Fibroblast of peridontal ligament (primary cell): ENCODE data around the gene PRDM10.

Experiments used
- DNase-seq: peaks from one replicate; pipeline ENCODE4 v3.0.0-alpha.2; 2010; ENCODE audit errors: extremely low read depth

The PRDM10 gene

GRCh38 chr11:129945373-129945772 is 57.3 kb downstream of the PRDM10 start:
- DNase-seq, result no peak

- DNase-seq, result no peak
Observed at GRCh38 chr11:129944696-129945095, 57.9 kb downstream of the PRDM10 start.

GRCh38 chr11:129943036-129943435 is 59.6 kb downstream of the PRDM10 start:
- DNase-seq, result no peak

GRCh38 chr11:129939510-129939909 is 63.1 kb downstream of the PRDM10 start:
- no peak for DNase-seq

GRCh38 chr11:129938764-129939163 is 63.9 kb downstream of the PRDM10 start:
- DNase-seq, result no peak

GRCh38 chr11:129937592-129938238 is 64.9 kb downstream of the PRDM10 start:
- DNase-seq, result no peak

- no peak for DNase-seq
Observed at GRCh38 chr11:129935723-129936122, 66.9 kb downstream of the PRDM10 start.

GRCh38 chr11:129933891-129934290 is 68.7 kb downstream of the PRDM10 start:
- DNase-seq, result no peak

GRCh38 chr11:129933262-129933661 is 69.4 kb downstream of the PRDM10 start:
- no peak for DNase-seq

- DNase-seq, result no peak
Observed at GRCh38 chr11:129932381-129933067, 70.1 kb downstream of the PRDM10 start.

- DNase-seq, result no peak
Observed at GRCh38 chr11:129930743-129931142, 71.9 kb downstream of the PRDM10 start.

- DNase-seq, result no peak
Observed at GRCh38 chr11:129930296-129930695, 72.3 kb downstream of the PRDM10 start.

- no peak for DNase-seq
Observed at GRCh38 chr11:129929721-129930120, 72.9 kb downstream of the PRDM10 start.

- no peak for DNase-seq
Observed at GRCh38 chr11:129928923-129929692, 73.5 kb downstream of the PRDM10 start.

GRCh38 chr11:129922674-129923073 is 80.0 kb downstream of the PRDM10 start:
- no peak for DNase-seq

- DNase-seq, result no peak
Observed at GRCh38 chr11:129918361-129918760, 84.3 kb downstream of the PRDM10 start.

GRCh38 chr11:129917231-129917630 is 85.4 kb downstream of the PRDM10 start:
- peak; percentile 49 for DNase-seq

- DNase-seq, result no peak
Observed at GRCh38 chr11:129911298-129911697, 91.3 kb downstream of the PRDM10 start.

- no peak for DNase-seq
Observed at GRCh38 chr11:129910360-129910759, 92.3 kb downstream of the PRDM10 start.

GRCh38 chr11:129905402-129905801 is 97.2 kb downstream of the PRDM10 start:
- DNase-seq, result no peak

GRCh38 chr11:129896062-129896461 is 106.6 kb downstream of the PRDM10 start:
- DNase-seq, result peak; percentile 2

GRCh38 chr11:129895126-129896041 is 107.3 kb downstream of the PRDM10 start, which contains the start of gene NFRKB:
NFRKB (minus strand) TSS chr11:129895578; CDS start chr11:129892849, 2,729 bp downstream.
- DNase-seq, result peak; percentile 39
